Measurements from ENCODE around the gene CCR5AS.

CCR5AS gene

DNA sequence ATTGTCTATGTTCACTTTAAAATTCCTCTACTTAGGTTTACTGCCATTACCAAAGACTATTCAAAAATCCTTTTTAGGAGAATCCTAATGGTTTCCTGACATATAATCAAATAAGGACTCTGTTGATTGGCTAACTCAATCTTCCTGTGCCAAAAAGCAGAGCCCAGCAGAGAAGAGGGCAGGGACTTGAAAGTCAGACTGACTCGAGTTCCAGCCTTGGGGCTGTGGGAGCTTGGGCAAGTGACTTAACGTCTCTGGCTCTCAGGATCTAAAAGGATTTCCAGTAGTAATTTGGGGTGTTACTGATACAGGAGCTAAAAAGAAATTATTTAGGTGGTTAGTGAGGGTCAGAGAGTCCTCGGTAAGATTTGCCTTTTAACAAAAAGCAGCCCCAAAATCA lies 25.2 kb downstream of the CCR5AS start:
- H3K27ac ChIP-seq, result no peak overlapping the region
- H3K27me3 ChIP-seq (ENCODE audit: insufficient read depth, low read depth, severe bottlenecking), result peaks cover 87% of the 10 kb centered on the region
- TF ChIP-seq, protein P1, sequence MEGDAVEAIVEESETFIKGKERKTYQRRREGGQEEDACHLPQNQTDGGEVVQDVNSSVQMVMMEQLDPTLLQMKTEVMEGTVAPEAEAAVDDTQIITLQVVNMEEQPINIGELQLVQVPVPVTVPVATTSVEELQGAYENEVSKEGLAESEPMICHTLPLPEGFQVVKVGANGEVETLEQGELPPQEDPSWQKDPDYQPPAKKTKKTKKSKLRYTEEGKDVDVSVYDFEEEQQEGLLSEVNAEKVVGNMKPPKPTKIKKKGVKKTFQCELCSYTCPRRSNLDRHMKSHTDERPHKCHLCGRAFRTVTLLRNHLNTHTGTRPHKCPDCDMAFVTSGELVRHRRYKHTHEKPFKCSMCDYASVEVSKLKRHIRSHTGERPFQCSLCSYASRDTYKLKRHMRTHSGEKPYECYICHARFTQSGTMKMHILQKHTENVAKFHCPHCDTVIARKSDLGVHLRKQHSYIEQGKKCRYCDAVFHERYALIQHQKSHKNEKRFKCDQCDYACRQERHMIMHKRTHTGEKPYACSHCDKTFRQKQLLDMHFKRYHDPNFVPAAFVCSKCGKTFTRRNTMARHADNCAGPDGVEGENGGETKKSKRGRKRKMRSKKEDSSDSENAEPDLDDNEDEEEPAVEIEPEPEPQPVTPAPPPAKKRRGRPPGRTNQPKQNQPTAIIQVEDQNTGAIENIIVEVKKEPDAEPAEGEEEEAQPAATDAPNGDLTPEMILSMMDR (IDR thresholded peaks at IDR 0.05; ENCODE audit: low read depth, low read length), result no peak
- H3K9me3 ChIP-seq (ENCODE audit: severe bottlenecking), result no peaks in the 10 kb centered on the region
- no peak for DNase-seq
- H3K36me3 ChIP-seq, result no peaks in the 10 kb centered on the region
- H3K4me3 ChIP-seq (ENCODE audit: low read depth, low read length), result no peak overlapping the region

DNA sequence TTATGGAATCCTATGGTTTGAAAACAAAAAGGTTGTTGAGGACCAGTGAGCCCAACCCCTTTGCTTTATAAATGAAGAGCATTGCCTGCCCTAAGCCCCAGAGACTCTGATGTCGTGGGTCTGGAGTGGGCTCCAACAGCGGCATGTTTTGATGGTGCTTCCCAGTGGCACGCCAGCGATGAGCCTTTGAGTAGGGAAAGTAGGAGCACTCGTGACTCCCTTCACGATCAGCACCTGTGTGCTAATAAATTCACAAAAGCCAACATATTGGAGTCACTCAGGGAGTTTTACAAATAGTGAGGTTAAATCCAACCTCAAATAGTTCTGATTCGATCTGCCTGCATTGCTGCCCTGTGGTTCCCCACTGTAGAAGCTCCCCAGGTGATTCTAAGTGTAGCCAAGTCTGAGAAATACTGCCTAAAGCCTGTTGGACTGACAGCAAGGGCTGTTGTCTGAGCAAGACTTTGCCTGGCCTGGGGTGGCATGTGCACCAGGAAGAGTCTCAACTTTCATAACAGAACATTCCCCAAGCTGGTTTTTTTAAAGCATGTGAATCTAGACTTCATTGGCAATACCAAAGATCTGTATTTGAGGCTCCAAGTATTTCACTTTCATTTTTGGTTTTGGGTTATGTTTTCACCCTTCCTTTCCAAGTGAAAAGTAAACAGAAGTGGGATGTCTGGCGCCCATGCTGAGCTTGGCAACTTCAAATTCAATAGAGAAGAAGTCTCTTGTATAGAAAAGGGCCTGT lies 26.2 kb downstream of the CCR5AS start:
- Histone ChIP-seq H3K27me3 (ENCODE audit: insufficient read depth, low read depth, severe bottlenecking) (peaks cover 88% of the 10 kb centered on the region), H3K36me3 (no peaks in the 10 kb centered on the region), H3K4me3 (ENCODE audit: low read depth, low read length) (no peak overlapping the region), H3K9me3 (ENCODE audit: severe bottlenecking) (no peaks in the 10 kb centered on the region), H3K27ac (no peak overlapping the region)
- DNase-seq, result no peak
- TF ChIP-seq, protein P1 (IDR thresholded peaks at IDR 0.05; ENCODE audit: low read depth, low read length), result no peak

DNA sequence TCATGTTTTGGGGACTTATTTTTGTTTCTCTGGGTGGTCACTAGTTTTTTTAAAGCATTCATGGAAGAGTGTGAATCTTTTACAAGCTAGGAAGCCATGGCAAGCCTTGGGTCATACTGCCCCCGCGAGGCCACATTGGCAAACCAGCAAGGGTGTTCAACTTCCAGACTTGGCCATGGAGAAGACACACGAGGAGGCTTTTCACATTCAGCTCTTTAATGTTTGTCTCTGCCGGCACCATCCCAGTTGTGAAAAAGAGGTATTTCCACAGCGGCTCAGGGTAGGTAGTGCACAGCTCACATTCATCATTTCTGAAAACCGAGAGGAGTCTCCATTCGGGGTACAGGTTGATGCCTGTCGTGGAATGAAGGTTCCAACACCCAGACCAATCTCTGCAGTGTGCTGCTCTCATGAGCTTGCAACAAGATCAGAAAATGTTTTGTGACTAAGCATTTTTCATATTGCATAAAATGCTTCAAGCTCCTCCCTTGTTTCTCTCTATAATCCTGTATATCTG lies 28.4 kb downstream of the CCR5AS start:
- TF ChIP-seq, protein P1 (IDR thresholded peaks at IDR 0.05; ENCODE audit: low read depth, low read length), result peak; percentile 81
- Histone ChIP-seq H3K27me3 (ENCODE audit: insufficient read depth, low read depth, severe bottlenecking) (peaks cover 88% of the 10 kb centered on the region), H3K9me3 (ENCODE audit: severe bottlenecking) (no peaks in the 10 kb centered on the region), H3K4me3 (ENCODE audit: low read depth, low read length) (no peak overlapping the region), H3K27ac (no peak overlapping the region), H3K36me3 (no peaks in the 10 kb centered on the region)
- DNase-seq, result peak; percentile 59

DNA sequence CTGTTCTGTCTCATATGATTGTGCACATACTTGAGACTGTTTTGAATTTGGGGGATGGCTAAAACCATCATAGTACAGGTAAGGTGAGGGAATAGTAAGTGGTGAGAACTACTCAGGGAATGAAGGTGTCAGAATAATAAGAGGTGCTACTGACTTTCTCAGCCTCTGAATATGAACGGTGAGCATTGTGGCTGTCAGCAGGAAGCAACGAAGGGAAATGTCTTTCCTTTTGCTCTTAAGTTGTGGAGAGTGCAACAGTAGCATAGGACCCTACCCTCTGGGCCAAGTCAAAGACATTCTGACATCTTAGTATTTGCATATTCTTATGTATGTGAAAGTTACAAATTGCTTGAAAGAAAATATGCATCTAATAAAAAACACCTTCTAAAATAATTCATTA lies 31.1 kb downstream of the CCR5AS start:
- Histone ChIP-seq H3K9me3 (ENCODE audit: severe bottlenecking) (no peaks in the 10 kb centered on the region), H3K27me3 (ENCODE audit: insufficient read depth, low read depth, severe bottlenecking) (peaks cover 88% of the 10 kb centered on the region), H3K27ac (no peak overlapping the region), H3K36me3 (no peaks in the 10 kb centered on the region), H3K4me3 (ENCODE audit: low read depth, low read length) (no peak overlapping the region)
- TF ChIP-seq, protein P1 (IDR thresholded peaks at IDR 0.05; ENCODE audit: low read depth, low read length), result no peak
- DNase-seq, result no peak

DNA sequence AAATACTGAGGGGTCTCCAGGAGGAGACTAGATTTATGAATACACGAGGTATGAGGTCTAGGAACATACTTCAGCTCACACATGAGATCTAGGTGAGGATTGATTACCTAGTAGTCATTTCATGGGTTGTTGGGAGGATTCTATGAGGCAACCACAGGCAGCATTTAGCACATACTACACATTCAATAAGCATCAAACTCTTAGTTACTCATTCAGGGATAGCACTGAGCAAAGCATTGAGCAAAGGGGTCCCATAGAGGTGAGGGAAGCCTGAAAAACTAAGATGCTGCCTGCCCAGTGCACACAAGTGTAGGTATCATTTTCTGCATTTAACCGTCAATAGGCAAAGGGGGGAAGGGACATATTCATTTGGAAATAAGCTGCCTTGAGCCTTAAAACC lies 31.6 kb downstream of the CCR5AS start:
- TF ChIP-seq, protein P1 (IDR thresholded peaks at IDR 0.05; ENCODE audit: low read depth, low read length), result no peak
- peaks cover 84% of the 10 kb centered on the region for H3K27me3 ChIP-seq (ENCODE audit: insufficient read depth, low read depth, severe bottlenecking)
- no peaks in the 10 kb centered on the region for H3K9me3 ChIP-seq (ENCODE audit: severe bottlenecking)
- H3K27ac ChIP-seq, result no peak overlapping the region
- no peaks in the 10 kb centered on the region for H3K36me3 ChIP-seq
- no peak overlapping the region for H3K4me3 ChIP-seq (ENCODE audit: low read depth, low read length)
- DNase-seq, result no peak
